ENCODE data around the gene TTBK2.
"Not testable (repeated sequence)": the region's sequence is repeated elsewhere in the genome, so short reads cannot be mapped to it uniquely, and the experiment has no call there.

The TTBK2 gene

DNA sequence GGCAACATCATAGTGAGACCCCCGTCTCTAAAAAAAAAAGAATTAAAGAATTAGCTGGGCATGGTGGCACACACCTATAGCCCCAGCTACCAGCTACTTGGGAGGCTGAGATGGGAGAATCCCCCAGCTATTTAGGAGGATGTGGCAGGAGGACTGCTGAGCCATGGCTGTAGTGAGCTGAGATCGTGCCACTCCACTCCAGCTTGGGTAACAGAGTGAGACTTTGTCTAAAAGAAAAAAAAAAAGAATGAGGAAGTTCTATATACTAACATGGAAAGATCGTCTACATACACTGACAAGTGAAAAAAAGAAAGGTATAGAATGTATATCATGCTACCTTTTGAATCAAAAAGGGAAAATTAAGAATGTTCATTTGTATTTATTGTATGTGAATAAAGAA is 99.8 kb downstream of the TTBK2 start:
- no peak for DNase-seq

DNA sequence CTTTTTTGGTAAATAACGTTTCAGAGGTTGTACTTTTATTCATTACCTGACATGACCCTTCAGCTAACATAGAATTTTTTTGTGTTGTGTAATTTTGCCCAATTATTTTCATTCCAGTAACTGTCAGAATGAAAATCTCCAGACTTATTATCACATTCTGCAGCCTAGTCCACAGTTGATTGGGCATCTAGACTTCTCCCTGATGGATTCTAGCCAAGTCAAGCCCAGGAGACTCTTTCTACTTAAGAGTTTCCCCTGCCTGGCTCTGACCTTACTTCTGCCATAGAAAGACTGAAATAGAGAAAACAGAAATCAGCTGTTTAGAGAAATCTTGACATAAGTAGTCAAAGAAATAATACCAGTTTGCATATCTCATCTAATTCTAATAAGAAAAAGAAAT is 100.8 kb downstream of the TTBK2 start:
- DNase-seq, result no peak

DNA sequence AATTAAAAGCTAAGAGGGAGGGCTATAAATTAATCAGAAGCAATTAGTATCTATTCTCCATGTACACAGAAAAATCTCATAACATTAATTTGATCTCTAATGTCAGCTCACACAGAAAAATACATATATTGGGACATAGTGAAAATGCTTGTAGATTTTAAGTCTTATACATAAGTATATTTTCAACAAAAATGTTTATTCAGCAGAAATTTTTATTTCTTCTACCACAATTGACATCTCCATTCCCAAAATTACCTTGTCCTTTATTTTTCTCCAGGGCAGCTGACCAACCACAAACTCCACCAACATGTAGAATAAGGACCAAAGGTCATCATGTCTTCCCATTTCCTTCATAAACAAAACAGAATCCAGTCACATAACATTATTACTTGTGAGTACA is 109.1 kb downstream of the TTBK2 start:
- no peak for DNase-seq

DNA sequence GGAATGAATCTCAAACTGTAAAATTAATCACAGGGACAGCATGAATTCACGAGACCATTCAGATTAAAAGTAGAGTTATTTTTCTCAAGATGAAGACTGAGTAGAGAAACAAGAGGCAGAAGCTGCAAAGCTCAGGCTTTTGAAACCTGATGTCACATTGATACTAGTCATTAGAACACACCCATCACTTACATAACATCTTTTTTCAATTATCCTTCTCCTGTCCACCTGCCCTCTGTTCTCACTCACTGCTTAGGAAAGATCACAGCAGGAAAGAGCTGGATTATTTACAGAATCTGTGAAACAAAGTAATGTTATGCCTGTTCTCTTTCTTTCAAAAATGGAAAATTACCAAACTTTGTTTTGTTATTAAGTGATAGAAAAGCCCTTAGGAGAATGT is 111.7 kb downstream of the TTBK2 start:
- DNase-seq, result no peak

DNA sequence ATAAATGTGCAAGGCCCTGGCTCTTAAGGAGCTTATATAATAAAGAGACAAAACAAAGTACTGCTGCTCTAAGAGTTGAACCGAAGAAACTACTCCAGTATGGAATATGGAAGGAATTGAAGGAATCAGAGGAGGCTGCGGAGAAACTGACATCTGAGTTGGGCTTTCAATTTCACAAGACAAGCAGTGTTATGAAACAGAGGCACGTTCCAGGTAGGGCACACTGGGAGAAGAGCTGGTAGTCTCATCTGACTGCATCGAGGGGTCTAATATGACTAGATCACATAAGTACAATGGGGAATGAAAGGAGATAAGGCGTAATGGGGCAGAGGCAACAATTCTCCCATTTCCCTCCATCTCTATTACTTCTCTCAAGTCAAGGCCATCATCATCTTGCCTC is 115.3 kb downstream of the TTBK2 start:
- DNase-seq, result no peak

DNA sequence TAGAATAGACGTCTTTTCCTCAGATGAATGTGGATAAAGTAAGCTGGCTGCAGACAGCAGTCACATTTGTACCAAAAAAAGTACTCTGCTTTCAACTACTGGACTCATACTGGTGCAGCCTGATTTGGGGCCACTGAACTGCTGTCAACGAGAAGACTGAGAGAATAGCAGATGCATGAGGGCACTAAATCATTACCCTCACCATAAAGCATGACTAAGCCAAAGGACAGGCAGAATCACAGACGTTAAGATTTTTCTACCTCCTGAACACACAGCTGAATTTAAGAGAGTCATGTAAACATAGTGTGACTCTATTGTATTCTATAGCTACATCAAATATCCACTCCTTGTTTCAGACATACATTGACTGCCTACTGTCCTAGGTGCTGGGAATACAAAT is 115.8 kb downstream of the TTBK2 start:
- no peak for DNase-seq

- DNase-seq, result no peak
Measured at GRCh38 chr15:42803436-42803835, 117.1 kb downstream of the TTBK2 start.

DNA sequence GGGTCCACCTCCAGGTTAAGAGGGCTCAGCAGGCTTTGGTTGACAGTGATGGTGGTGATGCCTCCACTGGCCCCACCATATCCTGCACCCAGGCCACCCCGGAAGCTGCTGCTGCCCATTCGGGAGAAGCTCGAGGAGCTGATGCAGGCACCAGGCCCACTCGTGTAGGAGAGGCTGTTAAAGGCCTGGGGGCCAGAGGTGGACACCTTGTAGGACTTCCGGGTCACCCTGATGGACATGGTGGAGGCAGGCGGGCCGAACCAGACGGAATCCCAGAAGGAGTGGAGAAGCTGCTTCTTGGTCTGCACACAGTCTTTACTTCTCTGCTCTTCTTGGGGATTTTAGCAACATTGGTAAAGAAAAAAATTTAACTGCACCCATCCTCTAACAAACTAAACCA is 118.4 kb downstream of the TTBK2 start:
- no peak for DNase-seq

- no peak for DNase-seq
Measured at GRCh38 chr15:42800731-42801474, 119.7 kb downstream of the TTBK2 start.

GRCh38 chr15:42798802-42799201 is 121.8 kb downstream of the TTBK2 start:
- no peak for DNase-seq

DNA sequence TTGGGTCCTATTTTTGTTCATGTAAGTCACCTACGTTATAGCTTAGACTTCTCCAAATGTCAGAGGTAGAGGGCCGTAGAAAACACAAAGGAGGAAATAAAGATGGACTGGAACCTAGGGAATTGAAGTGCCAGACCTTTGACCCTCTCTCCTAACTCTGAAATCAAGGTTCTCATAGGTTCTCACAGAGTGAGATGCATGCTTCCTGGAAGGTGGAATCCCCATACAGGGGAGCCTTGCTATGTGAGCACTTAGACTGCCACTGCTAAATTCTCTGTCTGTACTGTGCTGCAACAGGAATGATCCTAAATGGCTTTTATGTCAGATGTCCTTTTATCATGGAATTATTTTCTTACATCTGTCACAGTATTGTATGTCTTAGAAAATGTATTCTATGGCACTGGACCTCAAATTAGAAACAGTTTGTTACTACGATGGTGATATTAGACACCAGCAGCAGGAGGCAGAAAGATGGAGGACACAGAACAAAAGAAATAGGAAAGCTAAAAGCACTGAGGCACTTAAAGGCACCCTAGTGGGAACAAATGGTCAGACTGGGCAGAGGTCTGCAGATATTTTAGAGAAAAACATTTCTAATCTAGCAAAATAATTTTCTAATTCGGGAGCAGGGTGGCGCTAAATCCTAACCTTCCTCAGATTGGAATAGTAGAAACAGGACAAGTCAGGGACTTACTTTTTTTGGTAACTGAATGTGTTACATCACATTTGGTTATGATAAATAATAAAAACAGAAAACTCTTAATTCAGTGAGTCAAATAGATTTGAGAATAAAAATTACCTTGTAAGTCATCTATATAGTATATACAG is 123.4 kb downstream of the TTBK2 start:
- no peak for DNase-seq

DNA sequence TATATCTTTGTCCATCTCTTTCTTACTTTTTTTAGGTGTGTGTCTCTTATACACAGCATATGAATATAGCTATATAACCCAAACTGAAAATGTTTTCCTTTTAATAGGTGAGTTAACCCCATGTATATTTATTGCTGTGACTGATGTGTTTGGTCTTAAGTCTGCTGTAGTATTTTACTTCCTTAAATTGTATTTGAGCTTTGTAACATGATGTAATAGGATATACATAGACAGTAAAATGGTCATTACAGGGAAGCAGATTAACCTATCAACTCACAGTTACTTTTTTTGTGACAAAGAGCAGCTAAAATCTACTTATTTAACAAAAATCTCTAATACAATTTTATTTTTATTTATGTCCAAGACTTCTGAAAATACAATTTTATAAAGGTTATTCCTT is 131.9 kb downstream of the TTBK2 start:
- DNase-seq, result no peak

DNA sequence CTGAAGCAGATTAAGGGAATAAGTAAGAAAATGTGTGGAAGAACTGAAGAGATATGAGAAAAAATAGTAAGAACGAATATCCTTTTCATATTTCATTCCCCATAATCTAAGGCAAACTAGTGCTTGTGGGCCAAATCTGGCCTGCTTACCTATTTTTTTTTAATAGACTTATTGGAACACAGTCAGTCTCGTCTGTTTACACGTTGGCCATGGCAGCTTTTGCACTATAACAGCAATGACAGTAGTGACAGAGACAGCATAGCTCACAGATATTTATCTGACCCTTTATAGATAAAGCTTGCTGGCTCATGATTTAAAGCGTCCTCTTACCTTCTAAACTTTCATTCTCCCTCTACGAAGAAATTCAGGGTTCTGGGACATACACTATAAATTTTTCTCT is 133.6 kb downstream of the TTBK2 start:
- no peak for DNase-seq

GRCh38 chr15:42785569-42785968 is 135.0 kb downstream of the TTBK2 start:
- DNase-seq, result no peak

DNA sequence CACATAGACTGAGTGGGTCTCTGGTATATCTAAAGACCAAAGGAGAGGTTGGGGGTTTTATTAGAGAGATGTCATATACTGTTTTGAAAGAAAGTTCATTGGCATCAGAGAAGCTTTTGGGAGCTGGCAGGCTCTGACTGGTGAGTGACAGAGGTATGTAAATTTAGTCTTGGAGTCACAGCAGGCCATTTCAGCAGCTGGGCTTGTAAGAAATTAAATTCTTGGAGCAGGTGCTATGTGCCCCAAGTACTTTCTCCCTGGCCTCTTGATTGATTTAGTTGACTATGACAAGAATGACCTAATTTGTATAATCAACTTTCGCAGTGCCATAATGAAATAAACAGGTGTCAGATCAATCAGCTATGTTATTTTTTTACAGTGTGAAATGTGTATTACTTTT is 135.9 kb downstream of the TTBK2 start:
- DNase-seq, result no peak

GRCh38 chr15:42782716-42783115 is 137.9 kb downstream of the TTBK2 start:
- no peak for DNase-seq

- no peak for DNase-seq
Measured at GRCh38 chr15:42775416-42775815, 145.2 kb downstream of the TTBK2 start.

DNA sequence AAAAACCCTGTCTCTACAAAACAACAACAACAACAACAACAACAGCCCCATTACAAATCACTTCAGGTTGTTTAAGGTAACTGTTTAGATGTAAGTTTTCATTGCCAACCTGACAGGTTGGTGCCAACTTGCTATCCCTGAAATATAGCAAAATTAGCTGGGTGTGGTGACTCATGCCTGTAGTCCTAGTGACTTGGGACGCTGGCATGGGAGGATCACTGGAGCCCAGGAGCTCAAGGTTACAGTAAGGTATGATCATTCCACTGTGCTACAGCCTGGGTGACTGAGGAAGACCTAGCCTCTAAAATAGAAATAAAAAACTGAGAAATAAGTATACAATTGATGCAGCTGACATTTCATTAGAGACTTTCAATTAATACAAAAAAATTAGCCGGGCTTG is 147.7 kb downstream of the TTBK2 start:
- no peak for DNase-seq

GRCh38 chr15:42772144-42772543 is 148.4 kb downstream of the TTBK2 start:
- DNase-seq, result no peak

GRCh38 chr15:42766109-42766508 is 154.5 kb downstream of the TTBK2 start:
- DNase-seq, result not testable (repeated sequence)

DNA sequence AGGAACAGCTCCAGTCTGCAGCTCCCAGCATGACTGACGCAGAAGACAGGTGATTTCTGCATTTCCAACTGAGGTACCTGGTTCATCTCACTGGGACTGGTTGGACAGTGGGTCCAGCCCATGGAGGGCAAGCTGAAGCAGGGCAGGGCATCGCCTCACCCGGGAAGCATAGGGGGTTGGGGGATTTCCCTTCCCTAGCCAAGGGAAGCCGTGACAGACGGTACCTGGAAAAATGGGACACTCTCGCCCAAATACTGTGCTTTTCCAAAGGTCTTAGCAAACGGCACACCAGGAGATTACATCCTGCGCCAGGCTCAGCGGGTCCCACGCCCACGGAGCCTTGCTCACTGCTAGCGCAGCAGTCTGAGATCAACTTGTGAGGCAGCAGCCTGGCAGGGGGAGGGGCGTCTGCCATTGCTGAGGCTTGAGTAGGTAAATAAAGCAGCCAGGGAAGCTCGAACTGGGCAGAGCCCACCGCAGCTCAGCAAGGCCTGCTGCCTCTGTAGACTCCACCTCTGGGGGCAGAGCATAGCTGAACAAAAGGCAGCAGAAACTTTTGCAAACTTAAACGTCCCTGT is 156.3 kb downstream of the TTBK2 start:
- DNase-seq, result not testable (repeated sequence)

DNA sequence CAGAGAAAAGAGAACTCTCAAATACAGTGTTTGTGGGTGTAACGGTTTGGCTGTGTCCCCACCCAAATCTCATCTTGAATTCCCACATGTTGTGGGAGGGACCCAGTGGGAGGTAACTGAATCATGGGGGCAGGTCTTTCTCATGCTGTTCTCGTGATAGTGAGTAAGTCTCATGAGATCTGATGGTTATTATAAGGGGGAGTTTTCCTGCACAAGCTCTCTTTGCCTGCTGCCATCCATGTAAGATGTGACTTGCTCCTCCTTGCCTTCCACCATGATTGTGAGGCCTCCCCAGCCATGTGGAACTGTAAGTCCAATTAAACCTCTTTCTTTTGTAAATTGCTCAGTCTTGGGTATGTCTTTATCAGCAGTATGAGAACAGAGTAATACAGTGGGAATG is 158.8 kb downstream of the TTBK2 start:
- not testable (repeated sequence) for DNase-seq

GRCh38 chr15:42760759-42761158 is 159.8 kb downstream of the TTBK2 start:
- DNase-seq, result no peak

DNA sequence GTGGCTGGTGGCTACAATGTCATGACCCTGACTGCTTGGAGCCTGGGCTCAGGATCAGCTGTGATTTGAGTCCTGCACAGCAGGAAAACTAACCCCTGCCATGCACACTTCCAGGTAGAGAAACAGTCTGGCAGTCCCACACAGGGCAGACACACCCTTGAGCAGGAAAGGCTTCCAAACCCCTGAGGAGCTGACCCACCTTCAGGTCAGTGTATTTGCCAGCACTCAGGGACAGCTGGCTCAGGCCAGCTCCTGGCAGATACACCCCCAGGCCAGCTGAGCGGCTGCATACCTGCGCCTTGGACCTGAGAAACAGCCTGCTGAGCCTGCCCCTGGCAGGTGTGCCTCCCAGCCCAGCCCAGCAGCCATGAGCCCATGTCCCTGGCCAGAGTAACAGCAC is 161.5 kb downstream of the TTBK2 start:
- DNase-seq, result no peak

All from activated CD4-positive, CD25-positive, alpha-beta regulatory T cell treated with anti-CD3 and anti-CD28 coated beads, Interleukin-2, amount 50 U/mL, for 72 hours (primary cell).